Hepatocyte (in vitro differentiated cells): Measurements from ENCODE around the gene NR4A1.

Experiments
- EZH2 ChIP-seq: fragments of 200-600 bp; sonication (generic); IDR thresholded peaks from 2 replicates; pipeline ENCODE4 v1.6.1; 2016; ENCODE audit warnings: antibody characterized with exemption, mild to moderate bottlenecking, borderline replicate concordance
- TF ChIP-seq, protein P1 (sequence below): fragments of 200-600 bp; sonication (generic); IDR thresholded peaks from 2 replicates; pipeline ENCODE4 v1.5.1; 2016; ENCODE audit warnings: antibody characterized with exemption, mild to moderate bottlenecking; ENCODE audit not compliant: poor library complexity

DNA sequence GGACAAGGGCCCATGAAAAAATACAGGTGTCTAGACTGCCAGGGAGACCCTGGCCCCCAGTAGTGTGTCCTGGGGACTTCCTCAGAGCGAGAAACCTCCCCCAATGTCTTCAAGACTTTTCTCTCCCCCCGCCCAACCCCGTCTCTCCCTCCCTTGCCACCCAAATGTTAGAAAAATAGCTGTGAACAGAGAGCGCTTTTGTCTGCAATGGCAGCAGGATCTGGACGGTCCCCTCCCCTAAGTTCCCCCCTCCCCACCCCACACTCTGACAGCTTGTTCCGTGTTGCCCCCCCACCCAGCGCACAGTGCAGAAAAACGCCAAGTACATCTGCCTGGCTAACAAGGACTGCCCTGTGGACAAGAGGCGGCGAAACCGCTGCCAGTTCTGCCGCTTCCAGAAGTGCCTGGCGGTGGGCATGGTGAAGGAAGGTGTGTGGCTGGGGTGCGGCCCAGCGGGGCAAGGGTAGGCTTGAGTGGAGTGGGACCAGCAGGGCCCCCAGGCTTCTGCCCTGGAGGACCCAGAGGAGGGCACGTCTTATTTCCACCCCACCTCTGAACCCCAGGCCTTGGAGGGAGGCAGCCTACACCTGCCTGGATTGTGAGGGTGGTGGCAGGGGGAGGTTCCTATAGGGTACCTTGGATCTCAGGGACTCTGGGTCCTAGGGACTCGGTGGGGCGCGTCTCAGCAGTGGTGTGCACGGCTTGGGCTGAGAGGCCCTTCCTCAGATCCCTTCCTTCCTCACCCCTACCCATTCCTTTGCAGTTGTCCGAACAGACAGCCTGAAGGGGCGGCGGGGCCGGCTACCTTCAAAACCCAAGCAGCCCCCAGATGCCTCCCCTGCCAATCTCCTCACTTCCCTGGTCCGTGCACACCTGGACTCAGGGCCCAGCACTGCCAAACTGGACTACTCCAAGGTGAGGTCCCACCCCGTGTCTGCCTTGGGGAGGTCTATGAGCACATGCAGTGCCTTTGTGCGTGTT is 4.8 kb downstream of the NR4A1 start:
- no peak for TF ChIP-seq EZH2
- TF ChIP-seq, protein P1, sequence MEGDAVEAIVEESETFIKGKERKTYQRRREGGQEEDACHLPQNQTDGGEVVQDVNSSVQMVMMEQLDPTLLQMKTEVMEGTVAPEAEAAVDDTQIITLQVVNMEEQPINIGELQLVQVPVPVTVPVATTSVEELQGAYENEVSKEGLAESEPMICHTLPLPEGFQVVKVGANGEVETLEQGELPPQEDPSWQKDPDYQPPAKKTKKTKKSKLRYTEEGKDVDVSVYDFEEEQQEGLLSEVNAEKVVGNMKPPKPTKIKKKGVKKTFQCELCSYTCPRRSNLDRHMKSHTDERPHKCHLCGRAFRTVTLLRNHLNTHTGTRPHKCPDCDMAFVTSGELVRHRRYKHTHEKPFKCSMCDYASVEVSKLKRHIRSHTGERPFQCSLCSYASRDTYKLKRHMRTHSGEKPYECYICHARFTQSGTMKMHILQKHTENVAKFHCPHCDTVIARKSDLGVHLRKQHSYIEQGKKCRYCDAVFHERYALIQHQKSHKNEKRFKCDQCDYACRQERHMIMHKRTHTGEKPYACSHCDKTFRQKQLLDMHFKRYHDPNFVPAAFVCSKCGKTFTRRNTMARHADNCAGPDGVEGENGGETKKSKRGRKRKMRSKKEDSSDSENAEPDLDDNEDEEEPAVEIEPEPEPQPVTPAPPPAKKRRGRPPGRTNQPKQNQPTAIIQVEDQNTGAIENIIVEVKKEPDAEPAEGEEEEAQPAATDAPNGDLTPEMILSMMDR: no peak
